Uterus (tissue), 4 donors: ENCODE measurements around the gene CLEC4F. TPM values are rescaled to one million over a fixed set of nuclear protein-coding genes. Genes with fewer than 3 reads are reported as not detected.

Source experiments
- DNase-seq, 2 donors: peaks; one replicate each; pipeline ENCODE4 v3.0.0-alpha.2; 2019 to 2020
- H3K27ac ChIP-seq, 2 donors: fragments of 200-600 bp; sonication (generic); 1 replicate in 1 of 2; 2 replicates in 1 of 2; pipeline ENCODE4 v1.5.1; 2016 to 2018
- H3K27me3 ChIP-seq, 2 donors: fragments of 200-600 bp; sonication (generic); one replicate each; pipeline ENCODE4 v1.5.1; 2018 to 2019; ENCODE audit warnings: control low read depth in 1 of 2
- H3K36me3 ChIP-seq, 2 donors: fragments of 200-600 bp; sonication (generic); one replicate each; pipeline ENCODE4 v1.5.1; 2019; ENCODE audit warnings: control low read depth in 1 of 2
- H3K4me1 ChIP-seq, 2 donors: fragments of 200-600 bp; sonication (generic); one replicate each; pipeline ENCODE4 v1.5.1; 2018 to 2019; ENCODE audit warnings: control low read depth in 1 of 2
- H3K4me3 ChIP-seq, 2 donors: fragments of 200-600 bp; sonication (generic); 1 replicate in 1 of 2; 2 replicates in 1 of 2; pipeline ENCODE4 v1.5.1; 2018 to 2019; ENCODE audit warnings: mild to moderate bottlenecking in 1 of 2
- H3K9me3 ChIP-seq, 2 donors: fragments of 200-600 bp; sonication (generic); one replicate each; pipeline ENCODE4 v1.5.1; 2019; ENCODE audit warnings: control low read depth in 1 of 2
- CTCF ChIP-seq, 4 experiments: fragments of 200-600 bp in 2 of 4; fragments of 450-650 bp in 2 of 4; sonication (generic) in 2 of 4; IDR thresholded peaks; one replicate each; pipeline ENCODE4 v1.5.1; 2016 to 2019; ENCODE audit warnings: antibody characterized with exemption in 4 of 4, mild to moderate bottlenecking in 2 of 4, moderate library complexity in 1 of 4
- POLR2A ChIP-seq, 2 donors: fragments of 450-650 bp; IDR thresholded peaks; one replicate each; pipeline ENCODE4 v1.6.1; 2016; ENCODE audit warnings: antibody characterized with exemption in 2 of 2, mild to moderate bottlenecking in 1 of 2, moderate library complexity in 1 of 2
- intact Hi-C: fragments of 100-400 bp; cut with DNase I; formaldehyde crosslinking; loops from one replicate; pipeline ENCODE4 v1.15.1; 2023; ENCODE audit warnings: low total_unique reads
- total RNA-seq, 4 donors: library from RNA; depleted of rRNA in 3 of 4; stranded (reverse); fragments of >200 nt in 3 of 4; gene quantifications; one replicate each; pipeline versions ENCODE4 v1.1.0 to v1.2.4, GENCODE V29; 2014 to 2023
- donor health status: DM: yes; HTN: yes; CAD: no.

CLEC4F gene
- total RNA-seq, 4 donors from 2014 or later, result 2.4 to 5.0 (median 2.6) TPM; not detected in 1

GRCh38 chr2:70797506-70797905 lies 22.9 kb downstream of the CLEC4F start:
- DNase-seq, result no peak
- TF ChIP-seq CTCF (IDR thresholded peaks at IDR 0.05), result no peak
- no peak for TF ChIP-seq POLR2A (IDR thresholded peaks at IDR 0.05)
- Histone ChIP-seq H3K4me3 (no peak overlapping the region), H3K27me3 (no peaks in the 10 kb centered on the region), H3K27ac (no peak overlapping the region), H3K9me3 (no peaks in the 10 kb centered on the region), H3K4me1 (no peaks in the 10 kb centered on the region), H3K36me3 (no peaks in the 10 kb centered on the region)
- intact Hi-C loops, result no loop called here

GRCh38 chr2:70796262-70796661 lies 24.1 kb downstream of the CLEC4F start:
- Histone ChIP-seq H3K27me3 (peaks cover 0 to 5% of the 10 kb centered on the region in 2 donors), H3K9me3 (no peaks in the 10 kb centered on the region), H3K4me3 (no peak overlapping the region), H3K27ac (no peak overlapping the region), H3K4me1 (no peaks in the 10 kb centered on the region), H3K36me3 (no peaks in the 10 kb centered on the region)
- intact Hi-C loops, result no loop called here
- TF ChIP-seq CTCF (IDR thresholded peaks at IDR 0.05), result no peak
- no peak for TF ChIP-seq POLR2A (IDR thresholded peaks at IDR 0.05)
- no peak for DNase-seq

GRCh38 chr2:70795164-70795995 lies 25.0 kb downstream of the CLEC4F start:
- DNase-seq, result no peak
- H3K4me1 ChIP-seq, result peaks cover 0 to 4% of the 10 kb centered on the region in 2 donors
- TF ChIP-seq POLR2A (IDR thresholded peaks at IDR 0.05) (no peak), CTCF (IDR thresholded peaks at IDR 0.05) (no peak)
- intact Hi-C loops, result no loop called here
- peaks cover 0 to 10% of the 10 kb centered on the region in 2 donors for H3K27me3 ChIP-seq
- no peaks in the 10 kb centered on the region for H3K36me3 ChIP-seq
- H3K4me3 ChIP-seq, result no peak overlapping the region
- no peak overlapping the region for H3K27ac ChIP-seq
- H3K9me3 ChIP-seq, result no peaks in the 10 kb centered on the region

GRCh38 chr2:70793450-70793849 lies 26.9 kb downstream of the CLEC4F start:
- Histone ChIP-seq H3K4me3 (no peak overlapping the region), H3K9me3 (no peaks in the 10 kb centered on the region), H3K4me1 (peaks cover 0 to 8% of the 10 kb centered on the region in 2 donors), H3K27me3 (peaks cover 0 to 10% of the 10 kb centered on the region in 2 donors), H3K27ac (no peak overlapping the region), H3K36me3 (no peaks in the 10 kb centered on the region)
- DNase-seq, result no peak
- TF ChIP-seq POLR2A (IDR thresholded peaks at IDR 0.05) (no peak), CTCF (IDR thresholded peaks at IDR 0.05) (no peak)
- intact Hi-C loops, result no loop called here

GRCh38 chr2:70790136-70790828 lies 30.1 kb downstream of the CLEC4F start, which contains the start of gene FIGLA:
TSS of gene FIGLA (minus strand) at chr2:70790643. CDS start at chr2:70790638, 5 bp downstream.
- H3K4me3 ChIP-seq, result peak within 1 kb of the TSS in 1 of 2 donors; percentile 1
- TF ChIP-seq CTCF (IDR thresholded peaks at IDR 0.05), result no peak
- no peak for TF ChIP-seq POLR2A (IDR thresholded peaks at IDR 0.05)
- H3K36me3 ChIP-seq, result no peaks in the 10 kb centered on the region
- H3K27me3 ChIP-seq, result peaks cover 0 to 10% of the 10 kb centered on the region in 2 donors
- H3K4me1 ChIP-seq, result peaks cover 0 to 8% of the 10 kb centered on the region in 2 donors
- DNase-seq, result no peak
- no peak within 1 kb of the TSS for H3K27ac ChIP-seq
- intact Hi-C loops, result no loop called here
- no peaks in the 10 kb centered on the region for H3K9me3 ChIP-seq
